ENCODE data around the gene PLAC8L1. TPM values are rescaled to one million over a fixed set of nuclear protein-coding genes. Genes with fewer than 3 reads are reported as not detected.

PLAC8L1 gene
- total RNA-seq, 1 experiment from 2014 or later = 1.4 TPM

- intact Hi-C loops (cut with micrococcal nuclease; ENCODE audit: unreplicated experiment) = no loop called here
- Mint-ChIP-seq H3K27ac (ENCODE audit: unreplicated experiment) (no peak overlapping the region), H3K9me3 (ENCODE audit: low read depth, unreplicated experiment) (no peaks in the 10 kb centered on the region), H3K36me3 (ENCODE audit: insufficient read depth, unreplicated experiment) (no peaks in the 10 kb centered on the region), H3K4me1 (ENCODE audit: low read depth, unreplicated experiment) (no peaks in the 10 kb centered on the region), H3K27me3 (ENCODE audit: unreplicated experiment) (no peaks in the 10 kb centered on the region), H3K4me3 (ENCODE audit: low read depth, unreplicated experiment) (no peak overlapping the region)
- DNase-seq = no peak
- TF ChIP-seq, protein P1, sequence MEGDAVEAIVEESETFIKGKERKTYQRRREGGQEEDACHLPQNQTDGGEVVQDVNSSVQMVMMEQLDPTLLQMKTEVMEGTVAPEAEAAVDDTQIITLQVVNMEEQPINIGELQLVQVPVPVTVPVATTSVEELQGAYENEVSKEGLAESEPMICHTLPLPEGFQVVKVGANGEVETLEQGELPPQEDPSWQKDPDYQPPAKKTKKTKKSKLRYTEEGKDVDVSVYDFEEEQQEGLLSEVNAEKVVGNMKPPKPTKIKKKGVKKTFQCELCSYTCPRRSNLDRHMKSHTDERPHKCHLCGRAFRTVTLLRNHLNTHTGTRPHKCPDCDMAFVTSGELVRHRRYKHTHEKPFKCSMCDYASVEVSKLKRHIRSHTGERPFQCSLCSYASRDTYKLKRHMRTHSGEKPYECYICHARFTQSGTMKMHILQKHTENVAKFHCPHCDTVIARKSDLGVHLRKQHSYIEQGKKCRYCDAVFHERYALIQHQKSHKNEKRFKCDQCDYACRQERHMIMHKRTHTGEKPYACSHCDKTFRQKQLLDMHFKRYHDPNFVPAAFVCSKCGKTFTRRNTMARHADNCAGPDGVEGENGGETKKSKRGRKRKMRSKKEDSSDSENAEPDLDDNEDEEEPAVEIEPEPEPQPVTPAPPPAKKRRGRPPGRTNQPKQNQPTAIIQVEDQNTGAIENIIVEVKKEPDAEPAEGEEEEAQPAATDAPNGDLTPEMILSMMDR (IDR thresholded peaks at IDR 0.05; ENCODE audit: unreplicated experiment) = no peak
- CTCF ChIA-PET = no interaction called here
- BruUV-seq (replicated peaks) = no TSS peak
Measured at GRCh38 chr5:146082798-146083197, 22.6 kb downstream of the PLAC8L1 start.

DNA sequence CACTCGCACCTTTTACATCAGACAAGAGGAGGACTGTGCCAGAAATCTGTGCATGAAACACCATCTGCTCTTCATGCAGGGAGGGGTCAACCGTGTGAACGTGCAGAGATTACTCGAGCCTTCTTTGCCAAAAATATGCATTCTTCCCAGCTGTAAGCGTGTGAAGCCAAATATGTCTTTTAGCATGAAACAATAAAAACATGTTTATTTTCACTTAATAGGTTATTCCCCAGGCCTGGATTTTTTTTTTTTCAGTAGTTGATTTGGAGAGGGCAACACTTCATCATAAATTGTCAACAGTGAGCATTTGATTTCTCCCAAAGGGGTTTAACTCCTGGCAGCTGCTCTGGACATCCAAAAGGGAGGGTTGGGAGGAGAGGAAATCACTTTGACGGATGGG lies 23.8 kb downstream of the PLAC8L1 start:
- CTCF ChIA-PET = no interaction called here
- H3K9me3 Mint-ChIP-seq (ENCODE audit: low read depth, unreplicated experiment) = no peaks in the 10 kb centered on the region
- no peak overlapping the region for H3K4me3 Mint-ChIP-seq (ENCODE audit: low read depth, unreplicated experiment)
- no peak for DNase-seq
- H3K27ac Mint-ChIP-seq (ENCODE audit: unreplicated experiment) = no peak overlapping the region
- no peaks in the 10 kb centered on the region for H3K27me3 Mint-ChIP-seq (ENCODE audit: unreplicated experiment)
- H3K36me3 Mint-ChIP-seq (ENCODE audit: insufficient read depth, unreplicated experiment) = no peaks in the 10 kb centered on the region
- intact Hi-C loops (cut with micrococcal nuclease; ENCODE audit: unreplicated experiment) = no loop called here
- TF ChIP-seq, protein P1 (IDR thresholded peaks at IDR 0.05; ENCODE audit: unreplicated experiment) = no peak
- no TSS peak for BruUV-seq (replicated peaks)
- H3K4me1 Mint-ChIP-seq (ENCODE audit: low read depth, unreplicated experiment) = no peaks in the 10 kb centered on the region

GRCh38 chr5:146079695-146080373 lies 25.5 kb downstream of the PLAC8L1 start:
- H3K27me3 Mint-ChIP-seq (ENCODE audit: unreplicated experiment) = no peaks in the 10 kb centered on the region
- no peak overlapping the region for H3K4me3 Mint-ChIP-seq (ENCODE audit: low read depth, unreplicated experiment)
- BruUV-seq (replicated peaks) = no TSS peak
- TF ChIP-seq, protein P1 (IDR thresholded peaks at IDR 0.05; ENCODE audit: unreplicated experiment) = no peak
- no peak for DNase-seq
- no peaks in the 10 kb centered on the region for H3K36me3 Mint-ChIP-seq (ENCODE audit: insufficient read depth, unreplicated experiment)
- intact Hi-C loops (cut with micrococcal nuclease; ENCODE audit: unreplicated experiment) = no loop called here
- CTCF ChIA-PET = no interaction called here
- H3K9me3 Mint-ChIP-seq (ENCODE audit: low read depth, unreplicated experiment) = no peaks in the 10 kb centered on the region
- no peak overlapping the region for H3K27ac Mint-ChIP-seq (ENCODE audit: unreplicated experiment)
- H3K4me1 Mint-ChIP-seq (ENCODE audit: low read depth, unreplicated experiment) = no peaks in the 10 kb centered on the region

DNA sequence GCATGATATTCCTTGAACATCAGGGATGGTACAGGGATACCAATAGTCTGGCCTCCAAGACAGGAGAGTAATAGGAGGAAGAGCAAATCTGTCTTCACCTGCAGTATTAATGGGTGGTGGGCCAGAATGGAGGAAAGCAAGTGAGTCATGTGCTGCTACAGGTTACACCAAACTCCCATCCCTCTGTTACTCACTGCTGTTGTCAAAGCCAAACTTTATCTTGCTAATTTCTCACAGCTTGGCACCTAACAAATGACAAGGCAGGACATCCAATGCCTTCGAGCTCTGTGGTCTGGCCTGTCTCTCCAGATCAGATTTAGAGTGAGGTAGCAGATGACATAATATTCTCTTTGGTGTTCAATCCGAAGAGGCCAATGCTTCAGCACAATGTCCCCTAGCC lies 26.8 kb downstream of the PLAC8L1 start:
- no TSS peak for BruUV-seq (replicated peaks)
- CTCF ChIA-PET = interaction anchor here (0.5 kb wide), 1 partner anchor 36 kb away, joined by 3 read pairs; no protein-coding TSS in a partner anchor
- Mint-ChIP-seq H3K36me3 (ENCODE audit: insufficient read depth, unreplicated experiment) (no peaks in the 10 kb centered on the region), H3K4me1 (ENCODE audit: low read depth, unreplicated experiment) (no peaks in the 10 kb centered on the region), H3K4me3 (ENCODE audit: low read depth, unreplicated experiment) (no peak overlapping the region), H3K27ac (ENCODE audit: unreplicated experiment) (no peak overlapping the region), H3K9me3 (ENCODE audit: low read depth, unreplicated experiment) (no peaks in the 10 kb centered on the region), H3K27me3 (ENCODE audit: unreplicated experiment) (no peaks in the 10 kb centered on the region)
- TF ChIP-seq, protein P1 (IDR thresholded peaks at IDR 0.05; ENCODE audit: unreplicated experiment) = no peak
- DNase-seq = no peak
- intact Hi-C loops (cut with micrococcal nuclease; ENCODE audit: unreplicated experiment) = no loop called here
